Fibroblast of skin of abdomen (primary cell): ENCODE results near the gene WDFY2.
"Not testable (repeated sequence)": the region's sequence is repeated elsewhere in the genome, so short reads cannot be mapped to it uniquely, and the experiment has no call there.

Experiments used
- DNase-seq: peaks from one replicate; pipeline ENCODE4 v3.0.0-alpha.2; 2013

The WDFY2 gene

GRCh38 chr13:51666839-51667238 lies 82.6 kb downstream of the WDFY2 start:
- DNase-seq = no peak

GRCh38 chr13:51668580-51669195 lies 84.4 kb downstream of the WDFY2 start:
- DNase-seq = no peak

- DNase-seq = no peak
Measured at GRCh38 chr13:51673165-51673564, 88.9 kb downstream of the WDFY2 start.

GRCh38 chr13:51674276-51674675 lies 90.0 kb downstream of the WDFY2 start:
- DNase-seq = no peak

GRCh38 chr13:51675385-51675784 lies 91.1 kb downstream of the WDFY2 start:
- no peak for DNase-seq

GRCh38 chr13:51675877-51676276 lies 91.6 kb downstream of the WDFY2 start:
- no peak for DNase-seq

- no peak for DNase-seq
Measured at GRCh38 chr13:51676739-51677138, 92.5 kb downstream of the WDFY2 start.

- no peak for DNase-seq
Measured at GRCh38 chr13:51678420-51678819, 94.2 kb downstream of the WDFY2 start.

GRCh38 chr13:51679616-51680015 lies 95.4 kb downstream of the WDFY2 start:
- DNase-seq = peak; percentile 49

GRCh38 chr13:51681037-51681678 lies 96.9 kb downstream of the WDFY2 start:
- peak; percentile 82 for DNase-seq

- peak; percentile 29 for DNase-seq
Measured at GRCh38 chr13:51682686-51683085, 98.4 kb downstream of the WDFY2 start.

- DNase-seq = no peak
Measured at GRCh38 chr13:51683597-51683996, 99.3 kb downstream of the WDFY2 start.

- DNase-seq = peak; percentile 8
Measured at GRCh38 chr13:51684076-51684475, 99.8 kb downstream of the WDFY2 start.

GRCh38 chr13:51687947-51688714 lies 103.9 kb downstream of the WDFY2 start:
- no peak for DNase-seq

- no peak for DNase-seq
Measured at GRCh38 chr13:51688937-51689662, 104.8 kb downstream of the WDFY2 start.

GRCh38 chr13:51689663-51689996 lies 105.4 kb downstream of the WDFY2 start:
- DNase-seq = no peak

GRCh38 chr13:51695677-51696076 lies 111.4 kb downstream of the WDFY2 start:
- not testable (repeated sequence) for DNase-seq

- no peak for DNase-seq
Measured at GRCh38 chr13:51697181-51697580, 112.9 kb downstream of the WDFY2 start.

- DNase-seq = no peak
Measured at GRCh38 chr13:51697855-51698254, 113.6 kb downstream of the WDFY2 start.

GRCh38 chr13:51698352-51698751 lies 114.1 kb downstream of the WDFY2 start:
- no peak for DNase-seq

GRCh38 chr13:51704399-51705313 lies 120.4 kb downstream of the WDFY2 start:
- no peak for DNase-seq

- no peak for DNase-seq
Measured at GRCh38 chr13:51707461-51707860, 123.2 kb downstream of the WDFY2 start.
